Middle frontal gyrus (tissue), 1 donor: ENCODE measurements around the gene CTIF.
A peak's percentile ranks its signal among the peaks of the same experiment; 100 is the strongest.

Experiments
- DNase-seq: peaks from one replicate; pipeline ENCODE4 v3.0.0-alpha.2; 2015; ENCODE audit warnings: low spot score; ENCODE audit errors: extremely low spot score

Gene CTIF

GRCh38 chr18:48574667-48575300, 36.0 kb downstream of the CTIF start:
- no peak for DNase-seq

DNA sequence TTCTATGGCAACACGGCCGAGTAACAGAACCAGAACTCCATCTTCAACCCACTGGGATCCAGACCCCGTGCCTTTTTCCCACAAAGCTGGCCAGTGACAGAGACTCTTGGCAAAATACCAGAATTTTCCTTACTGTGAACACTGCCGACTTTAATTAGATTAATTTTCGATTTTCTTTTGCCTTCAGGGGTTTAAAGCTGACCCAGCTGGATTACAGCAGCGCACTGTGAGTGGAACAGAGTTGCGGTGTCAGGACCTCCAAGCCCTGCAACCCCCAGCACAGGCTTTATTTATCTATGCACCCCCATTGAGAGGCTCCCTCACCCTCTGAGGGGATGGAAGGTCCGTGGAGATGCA, 36.4 kb downstream of the CTIF start:
- no peak for DNase-seq

- DNase-seq: no peak
These were observed 37.0 kb downstream of the CTIF start for GRCh38 chr18:48575658-48576456.

DNA sequence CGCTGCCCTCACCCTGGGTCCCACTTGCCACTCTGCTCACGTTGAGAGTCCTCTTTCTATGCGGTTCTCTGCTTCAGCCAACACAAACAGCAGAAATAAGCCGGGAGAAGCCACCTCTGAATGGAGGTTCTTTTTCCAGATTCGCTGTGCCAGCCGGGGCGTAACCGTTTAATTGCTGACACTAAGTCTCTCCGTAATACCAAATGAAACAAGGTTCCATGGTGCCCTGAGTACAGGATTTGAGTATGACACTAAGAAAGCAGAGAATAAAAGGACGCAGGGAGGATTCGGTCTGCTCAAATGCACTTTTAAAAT, 37.6 kb downstream of the CTIF start:
- DNase-seq: no peak

DNA sequence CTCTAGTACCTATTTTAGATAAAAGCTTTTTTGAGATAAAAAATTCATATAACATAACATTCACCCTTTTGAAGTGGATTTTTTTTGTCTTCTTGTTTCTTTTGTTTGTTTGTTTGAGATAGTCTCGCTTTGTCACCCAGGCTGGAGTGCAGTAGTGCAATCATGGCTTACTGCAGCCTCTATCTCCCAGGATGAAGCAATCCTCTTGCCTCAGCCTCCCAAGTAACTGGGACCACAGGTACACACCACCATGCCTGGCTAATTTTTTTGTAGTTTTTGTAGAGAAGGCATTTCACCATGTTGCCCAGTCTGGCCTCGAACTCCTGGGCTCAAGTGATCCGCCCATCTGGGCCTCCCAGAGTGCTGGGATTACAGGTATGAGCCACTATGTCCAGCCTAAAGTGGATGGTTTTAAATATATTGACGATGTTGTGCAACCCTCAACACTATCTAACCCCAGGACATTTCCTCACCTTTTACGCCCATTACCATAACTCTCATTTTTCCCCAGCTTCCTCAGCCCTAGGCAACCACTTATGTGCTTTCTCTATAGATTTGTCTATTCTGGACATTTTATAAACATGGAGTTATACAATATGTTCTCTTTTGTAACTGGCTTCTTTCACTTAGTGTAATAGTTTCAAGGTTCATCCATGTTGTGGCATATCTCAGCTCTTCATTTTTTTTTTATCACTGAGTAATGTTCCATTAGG, 38.8 kb downstream of the CTIF start:
- no peak for DNase-seq

- no peak for DNase-seq
These were observed 39.5 kb downstream of the CTIF start for GRCh38 chr18:48578289-48578688.

DNA sequence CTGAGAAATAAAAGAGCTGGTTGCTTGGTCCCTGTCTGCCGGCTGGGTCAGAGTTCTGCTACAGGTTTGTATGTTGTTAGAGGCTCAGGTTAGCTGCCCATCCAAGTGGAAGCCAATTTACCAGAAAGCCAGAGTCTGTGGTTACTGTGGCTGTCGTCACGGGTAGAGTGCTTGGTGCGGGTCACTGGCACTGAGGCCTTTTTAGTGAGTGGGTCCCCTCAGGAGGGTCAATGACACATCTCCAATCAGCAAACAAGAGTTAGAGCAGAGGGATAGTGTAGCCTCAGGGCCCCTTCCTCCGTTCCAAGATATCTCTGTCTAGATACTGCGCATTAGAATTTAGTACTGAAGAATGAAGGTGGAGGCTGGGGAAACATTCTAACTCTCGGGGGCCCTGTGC, 41.2 kb downstream of the CTIF start:
- DNase-seq: no peak

GRCh38 chr18:48580782-48581181, 42.0 kb downstream of the CTIF start:
- DNase-seq: no peak

DNA sequence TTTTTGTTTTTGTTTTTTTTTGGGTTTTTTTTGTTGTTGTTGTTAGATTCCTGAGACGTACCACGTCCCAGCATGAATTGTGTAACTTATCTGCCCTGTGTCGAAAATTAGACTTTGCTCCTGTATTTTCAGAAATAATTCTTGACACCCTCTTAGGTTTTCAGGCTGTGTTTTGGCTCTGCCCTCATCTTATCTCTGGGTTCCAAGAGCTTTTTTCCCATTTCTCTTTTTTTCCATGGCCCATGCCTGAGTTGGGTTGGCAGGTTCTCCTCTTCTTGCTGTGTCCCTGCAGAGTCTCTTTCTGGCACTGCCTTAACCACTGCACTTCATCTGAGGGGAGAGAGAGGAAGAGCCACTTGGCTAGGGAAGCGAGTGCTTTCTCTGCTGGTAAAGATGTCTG, 42.4 kb downstream of the CTIF start:
- no peak for DNase-seq

DNA sequence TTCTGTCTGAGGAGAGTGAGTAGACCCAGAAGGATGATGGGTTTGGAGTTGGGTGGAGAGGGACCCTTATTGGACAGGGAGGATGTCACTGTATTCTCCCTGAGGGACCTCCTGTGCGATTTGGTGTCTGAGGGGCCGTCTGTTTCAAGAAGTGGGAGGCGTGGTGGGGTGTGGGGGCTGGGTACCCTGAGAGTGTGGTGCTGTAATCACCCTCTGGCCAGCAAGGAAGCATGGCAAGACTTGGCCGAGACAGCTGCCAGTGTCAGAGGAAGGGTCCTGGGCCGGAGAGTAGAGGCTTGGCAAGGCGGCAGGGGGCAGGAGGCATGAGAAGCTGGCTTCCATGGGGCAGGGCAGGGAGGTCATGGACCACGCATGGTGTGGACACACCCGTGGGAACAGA, 43.1 kb downstream of the CTIF start:
- no peak for DNase-seq

- DNase-seq: no peak
These were observed 44.1 kb downstream of the CTIF start for GRCh38 chr18:48582946-48583345.

- DNase-seq: no peak
These were observed 44.7 kb downstream of the CTIF start for GRCh38 chr18:48583573-48583972.

DNA sequence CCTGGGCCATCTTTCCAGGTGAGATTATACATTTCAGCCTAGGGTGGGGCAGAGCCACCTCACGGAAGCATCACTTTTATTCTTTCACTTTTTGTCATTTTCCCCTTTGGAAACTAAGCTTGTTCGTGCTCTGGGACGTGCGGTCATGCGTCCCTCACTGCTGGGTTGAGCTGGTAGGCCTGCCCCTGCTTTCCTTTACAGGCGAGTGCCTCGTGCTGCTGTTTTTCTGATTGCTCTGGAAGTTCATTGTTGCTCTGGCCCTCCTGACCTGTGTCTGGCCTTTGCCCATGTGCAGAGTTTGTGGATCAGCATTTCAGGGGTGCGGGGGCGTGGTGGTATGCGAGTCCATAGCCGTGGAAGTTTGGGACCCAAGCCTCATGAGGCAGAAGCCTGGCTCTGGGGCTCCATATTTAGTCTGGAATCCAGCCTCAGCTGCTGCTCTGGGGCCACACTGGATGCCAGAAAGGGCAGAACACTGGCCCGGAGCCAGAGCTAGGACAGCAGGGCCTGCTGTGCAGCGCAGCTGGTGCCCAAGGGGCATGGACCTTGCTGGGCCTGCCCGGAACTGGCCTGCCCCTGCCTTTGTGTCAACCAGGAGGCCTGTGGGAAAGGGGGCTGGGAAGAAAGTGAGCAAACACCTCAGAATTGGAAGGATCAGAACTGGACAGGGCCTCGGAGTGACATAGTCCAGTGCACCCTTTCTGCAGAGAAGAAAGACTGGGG, 51.1 kb downstream of the CTIF start:
- DNase-seq: peak; percentile 56

DNA sequence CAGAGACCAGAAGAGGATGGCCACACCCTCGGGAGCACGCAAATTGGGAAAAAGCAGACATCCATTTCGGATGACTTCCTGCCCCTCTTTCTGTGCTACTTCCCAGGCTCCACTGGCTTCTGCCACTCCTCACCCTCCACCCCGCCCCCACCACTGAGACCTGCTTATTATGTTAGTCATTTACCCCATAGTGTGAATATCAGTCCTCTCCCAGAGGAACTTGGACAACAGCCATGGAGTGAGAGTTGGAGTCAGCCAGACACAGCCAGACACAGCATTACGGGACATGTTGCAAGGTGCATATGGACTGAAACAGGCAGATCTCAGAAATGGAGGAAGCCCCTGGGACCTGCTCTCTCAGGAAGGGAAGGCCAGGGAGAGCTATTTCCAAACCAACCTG, 51.8 kb downstream of the CTIF start:
- DNase-seq: no peak

- DNase-seq: no peak
These were observed 53.8 kb downstream of the CTIF start for GRCh38 chr18:48592540-48593171.

DNA sequence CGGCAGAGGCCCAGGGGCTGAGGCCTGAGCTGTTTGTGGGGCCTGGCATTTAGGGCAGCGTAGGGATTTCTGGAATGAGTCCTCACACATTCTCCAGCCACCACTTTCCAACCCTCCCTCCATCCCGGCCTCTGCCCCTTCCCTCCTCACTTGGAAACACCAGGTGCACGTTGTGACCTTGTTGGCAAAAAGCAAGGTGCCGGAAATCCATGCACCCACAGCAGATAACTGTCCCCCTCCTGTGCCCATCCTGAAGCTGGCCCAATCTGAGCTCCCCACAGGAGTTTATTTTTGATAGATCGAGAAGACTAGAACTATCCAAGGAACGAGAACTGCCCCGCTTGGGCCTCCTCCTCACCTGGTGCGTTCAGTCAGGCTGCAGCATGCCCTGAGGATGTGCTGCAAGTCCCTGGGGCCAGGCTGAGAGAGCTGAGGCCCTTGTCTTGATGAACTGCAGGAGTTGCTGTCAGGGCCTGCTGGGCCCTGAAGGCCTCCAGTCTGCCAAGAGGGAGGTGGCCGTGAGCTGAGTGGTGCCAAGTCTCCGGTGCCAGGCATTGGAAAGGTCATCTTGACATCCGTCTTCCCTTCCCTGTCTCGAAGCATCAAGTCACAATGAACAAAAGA, 55.8 kb downstream of the CTIF start:
- no peak for DNase-seq

DNA sequence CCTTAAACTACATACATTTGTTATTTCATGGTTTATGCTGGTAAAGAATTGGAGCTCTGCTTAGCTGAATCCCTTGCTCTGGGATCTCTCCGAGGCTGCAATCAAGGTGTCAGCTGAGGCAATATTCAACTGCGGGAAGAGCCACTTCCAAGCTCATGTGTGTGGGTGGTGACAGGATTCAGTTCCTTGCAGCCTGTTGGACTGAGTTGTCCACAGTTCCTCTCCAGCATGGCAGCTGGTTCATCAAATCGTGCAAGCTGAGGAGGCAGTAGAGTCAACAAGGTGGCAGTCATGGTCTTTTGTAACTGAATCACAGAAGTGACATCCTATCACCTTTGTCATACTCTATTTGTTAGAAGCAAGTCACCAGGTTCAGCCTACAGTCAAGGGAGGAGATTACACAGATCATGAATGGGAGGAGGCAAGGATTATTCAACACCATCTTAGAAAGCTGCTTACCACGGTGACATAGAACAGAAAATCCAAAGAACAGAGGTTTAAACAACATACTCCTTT, 56.9 kb downstream of the CTIF start:
- DNase-seq: no peak

- DNase-seq: no peak
These were observed 58.3 kb downstream of the CTIF start for GRCh38 chr18:48597110-48597509.

DNA sequence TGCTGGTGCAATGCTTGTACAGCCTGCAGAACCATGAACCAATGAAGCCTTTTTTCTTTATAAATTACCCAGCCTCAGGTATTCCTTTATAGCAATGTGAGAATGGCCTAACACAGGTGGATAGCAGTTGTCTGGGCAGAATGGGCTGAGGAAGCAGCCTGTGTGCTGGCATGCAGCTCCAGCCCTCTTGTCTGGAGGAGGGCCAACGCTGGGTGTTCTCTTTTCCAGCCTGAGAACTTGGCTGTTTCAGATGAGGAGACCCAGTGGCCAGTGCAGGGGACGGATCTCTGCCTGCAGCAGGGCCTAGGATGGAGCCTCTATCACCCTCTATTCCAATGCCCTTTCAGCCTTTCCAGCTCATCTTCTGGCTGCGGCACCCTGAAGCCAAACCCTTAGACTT, 58.8 kb downstream of the CTIF start:
- DNase-seq: no peak

DNA sequence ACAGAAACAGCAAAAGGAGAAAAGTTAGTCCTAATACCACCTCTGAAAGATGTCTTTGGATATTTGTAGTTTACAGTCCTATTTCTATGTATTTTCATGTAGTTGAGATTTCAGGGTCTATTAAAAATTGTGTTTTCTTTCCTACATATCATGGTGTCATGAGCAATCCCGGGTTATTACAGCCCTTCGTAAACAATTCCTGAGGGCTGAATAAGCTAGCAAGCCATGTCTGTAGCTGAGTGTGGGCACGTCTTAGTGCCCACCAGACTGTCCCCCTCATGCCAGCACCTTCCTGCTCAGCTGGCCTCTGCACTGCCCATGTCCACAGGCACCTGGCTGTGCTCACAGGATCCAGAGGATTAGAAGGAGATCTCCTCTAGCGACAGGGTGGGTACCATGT, 60.6 kb downstream of the CTIF start:
- DNase-seq: no peak

GRCh38 chr18:48600046-48600445, 61.2 kb downstream of the CTIF start:
- DNase-seq: no peak
